ENCODE results near the gene STING1. TPM values are rescaled to one million over a fixed set of nuclear protein-coding genes. Genes with fewer than 3 reads are reported as not detected.

Gene STING1
- total and polyA plus RNA-seq, 2 donors (not counting 1 experiment from before 2014, with no cell fraction given): 1.1 to 2.8 TPM

DNA sequence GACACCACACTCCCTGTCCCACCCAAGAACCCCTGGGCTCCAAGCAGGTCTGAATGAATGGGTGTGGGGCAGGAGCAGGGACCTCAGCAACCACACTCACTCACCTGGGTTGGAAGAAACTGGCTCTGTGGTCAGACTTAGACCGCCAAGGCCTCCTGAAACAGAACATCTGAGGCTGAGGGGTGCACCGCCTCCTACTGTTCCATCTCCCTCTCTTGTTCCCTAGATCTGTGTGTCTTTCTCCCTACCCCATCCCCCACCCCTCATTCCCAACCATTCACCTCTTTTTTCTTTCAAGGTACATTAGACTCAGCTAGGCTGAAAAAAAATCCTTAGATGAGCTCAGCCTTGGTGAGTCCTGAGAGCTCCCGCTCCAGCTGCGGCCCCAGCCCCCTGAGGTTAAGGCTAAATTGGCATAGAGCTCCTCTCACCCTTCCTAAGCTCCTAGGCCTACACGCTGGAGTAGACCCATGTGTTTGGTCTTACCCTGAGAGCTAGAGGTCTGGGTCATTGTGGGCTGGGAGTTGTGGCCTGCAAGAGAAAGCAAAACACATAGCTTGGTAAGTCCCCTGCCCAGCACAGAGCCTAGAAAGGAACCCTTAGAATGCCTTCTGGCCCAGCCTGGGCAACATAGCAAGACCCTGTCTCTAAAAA lies 24.8 kb downstream of the STING1 start:
- Histone ChIP-seq H3K27ac (ENCODE audit: low read length in 2 of 2) (no peak overlapping the region), H2AFZ (ENCODE audit: insufficient read depth, low read depth, low read length, poor library complexity, severe bottlenecking) (no peak overlapping the region), H4K20me1 (ENCODE audit: control insufficient read depth, insufficient read depth, low read length, poor library complexity, severe bottlenecking) (no peaks in the 10 kb centered on the region), H3K4me3 (ENCODE audit: control extremely low read depth in 1 of 5, extremely low read depth in 1 of 5, insufficient read depth in 1 of 5, low read depth in 2 of 5, low read length in 4 of 5) (no peak overlapping the region), H3K9ac (ENCODE audit: low read length) (no peak overlapping the region), H3K36me3 (replicated peaks in 1 of 2; ENCODE audit: control extremely low read depth in 1 of 2, control insufficient read depth in 1 of 2, extremely low read depth in 1 of 2, insufficient read depth in 2 of 2, low read length in 1 of 2) (no peaks in the 10 kb centered on the region), H3K27me3 (replicated peaks in 1 of 4; ENCODE audit: control extremely low read depth in 1 of 4, control insufficient read depth in 3 of 4, insufficient read depth in 4 of 4, low read length in 3 of 4) (no peaks in the 10 kb centered on the region), H3K4me1 (ENCODE audit: control insufficient read depth in 2 of 2, insufficient read depth in 2 of 2, low read length in 2 of 2) (peaks cover 10 to 19% of the 10 kb centered on the region in 2 donors), H3K9me3 (ENCODE audit: control extremely low read depth in 1 of 3, control insufficient read depth in 2 of 3, insufficient read depth in 1 of 3, low read length in 2 of 3) (no peaks in the 10 kb centered on the region), H3K4me2 (replicated peaks; ENCODE audit: low read depth, low read length, poor library complexity, severe bottlenecking) (no peak overlapping the region), H3K79me2 (ENCODE audit: control insufficient read depth, insufficient read depth, low read length) (no peaks in the 10 kb centered on the region)
- Mint-ChIP-seq H3K4me1 (peaks cover 20% of the 10 kb centered on the region), H3K27ac (no peak overlapping the region), H3K27me3 (no peaks in the 10 kb centered on the region), H3K4me3 (no peak overlapping the region), H3K9me3 (ENCODE audit: insufficient read depth) (no peaks in the 10 kb centered on the region)
- 88% methylated on average over 4 of the region's 5 CpGs for WGBS (ENCODE audit: insufficient coverage)
- POLR2A ChIA-PET: interaction anchor here (0.6 kb wide), 2 partner anchors 8 to 270 kb away, joined by 3 read pairs; no protein-coding TSS in a partner anchor
- no peak for DNase-seq
- CTCF ChIA-PET: interaction anchor here (0.7 kb wide), 1 partner anchor 1017 kb away, joined by 4 read pairs; no protein-coding TSS in a partner anchor
- no peak for TF ChIP-seq EZH2 (IDR thresholded peaks at IDR 0.05; ENCODE audit: borderline replicate concordance, insufficient read depth, low read depth, low read length, poor library complexity, severe bottlenecking)
- TF ChIP-seq, protein P1, sequence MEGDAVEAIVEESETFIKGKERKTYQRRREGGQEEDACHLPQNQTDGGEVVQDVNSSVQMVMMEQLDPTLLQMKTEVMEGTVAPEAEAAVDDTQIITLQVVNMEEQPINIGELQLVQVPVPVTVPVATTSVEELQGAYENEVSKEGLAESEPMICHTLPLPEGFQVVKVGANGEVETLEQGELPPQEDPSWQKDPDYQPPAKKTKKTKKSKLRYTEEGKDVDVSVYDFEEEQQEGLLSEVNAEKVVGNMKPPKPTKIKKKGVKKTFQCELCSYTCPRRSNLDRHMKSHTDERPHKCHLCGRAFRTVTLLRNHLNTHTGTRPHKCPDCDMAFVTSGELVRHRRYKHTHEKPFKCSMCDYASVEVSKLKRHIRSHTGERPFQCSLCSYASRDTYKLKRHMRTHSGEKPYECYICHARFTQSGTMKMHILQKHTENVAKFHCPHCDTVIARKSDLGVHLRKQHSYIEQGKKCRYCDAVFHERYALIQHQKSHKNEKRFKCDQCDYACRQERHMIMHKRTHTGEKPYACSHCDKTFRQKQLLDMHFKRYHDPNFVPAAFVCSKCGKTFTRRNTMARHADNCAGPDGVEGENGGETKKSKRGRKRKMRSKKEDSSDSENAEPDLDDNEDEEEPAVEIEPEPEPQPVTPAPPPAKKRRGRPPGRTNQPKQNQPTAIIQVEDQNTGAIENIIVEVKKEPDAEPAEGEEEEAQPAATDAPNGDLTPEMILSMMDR (IDR thresholded peaks at IDR 0.05): no peak
- intact Hi-C loops (cut with micrococcal nuclease): no loop called here
- no peak for ATAC-seq (ENCODE audit: low read depth)

DNA sequence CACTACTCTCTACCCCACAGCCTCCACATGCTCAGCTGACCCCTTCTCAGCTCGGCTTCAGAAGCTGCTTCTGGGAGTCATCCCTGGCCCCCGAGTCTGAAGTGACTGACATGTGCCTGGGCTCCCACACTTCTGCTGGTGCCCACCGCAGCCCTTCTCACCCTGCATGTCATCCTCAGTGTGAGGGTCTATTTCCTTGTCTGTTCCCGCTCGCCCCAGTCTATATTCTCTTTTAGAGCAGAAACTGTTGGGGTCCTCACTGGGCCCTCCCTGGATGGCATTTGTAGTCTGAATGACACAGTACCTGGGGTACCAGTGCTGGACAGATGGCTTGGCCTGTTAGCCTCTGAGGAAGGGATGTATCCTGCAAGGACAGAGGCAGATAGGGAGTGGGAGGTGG lies 25.3 kb downstream of the STING1 start:
- POLR2A ChIA-PET: interaction anchor here (0.6 kb wide), 1 partner anchor 9 kb away, joined by 3 read pairs; no protein-coding TSS in a partner anchor
- Histone ChIP-seq H3K36me3 (replicated peaks in 1 of 2; ENCODE audit: control extremely low read depth in 1 of 2, control insufficient read depth in 1 of 2, extremely low read depth in 1 of 2, insufficient read depth in 2 of 2, low read length in 1 of 2) (no peaks in the 10 kb centered on the region), H3K27ac (ENCODE audit: low read length in 2 of 2) (no peak overlapping the region), H3K4me1 (ENCODE audit: control insufficient read depth in 2 of 2, insufficient read depth in 2 of 2, low read length in 2 of 2) (peaks cover 10 to 19% of the 10 kb centered on the region in 2 donors), H3K9ac (ENCODE audit: low read length) (no peak overlapping the region), H3K9me3 (ENCODE audit: control extremely low read depth in 1 of 3, control insufficient read depth in 2 of 3, insufficient read depth in 1 of 3, low read length in 2 of 3) (no peaks in the 10 kb centered on the region), H3K27me3 (replicated peaks in 1 of 4; ENCODE audit: control extremely low read depth in 1 of 4, control insufficient read depth in 3 of 4, insufficient read depth in 4 of 4, low read length in 3 of 4) (no peaks in the 10 kb centered on the region), H2AFZ (ENCODE audit: insufficient read depth, low read depth, low read length, poor library complexity, severe bottlenecking) (no peak overlapping the region), H3K4me2 (replicated peaks; ENCODE audit: low read depth, low read length, poor library complexity, severe bottlenecking) (no peak overlapping the region), H4K20me1 (ENCODE audit: control insufficient read depth, insufficient read depth, low read length, poor library complexity, severe bottlenecking) (no peaks in the 10 kb centered on the region), H3K4me3 (ENCODE audit: control extremely low read depth in 1 of 5, extremely low read depth in 1 of 5, insufficient read depth in 1 of 5, low read depth in 2 of 5, low read length in 4 of 5) (no peak overlapping the region), H3K79me2 (ENCODE audit: control insufficient read depth, insufficient read depth, low read length) (no peaks in the 10 kb centered on the region)
- H3K27ac Mint-ChIP-seq: no peak overlapping the region
- no peak overlapping the region for H3K4me3 Mint-ChIP-seq
- DNase-seq (no peak), ATAC-seq (ENCODE audit: low read depth) (no peak)
- CTCF ChIA-PET: no interaction called here
- H3K9me3 Mint-ChIP-seq (ENCODE audit: insufficient read depth): no peaks in the 10 kb centered on the region
- H3K4me1 Mint-ChIP-seq: peaks cover 20% of the 10 kb centered on the region
- 93% methylated on average over 5 of the region's 5 CpGs for WGBS (ENCODE audit: insufficient coverage)
- H3K27me3 Mint-ChIP-seq: no peaks in the 10 kb centered on the region
- TF ChIP-seq, protein P1 (IDR thresholded peaks at IDR 0.05): no peak
- TF ChIP-seq EZH2 (IDR thresholded peaks at IDR 0.05; ENCODE audit: borderline replicate concordance, insufficient read depth, low read depth, low read length, poor library complexity, severe bottlenecking): no peak
- intact Hi-C loops (cut with micrococcal nuclease): no loop called here

Measured in B cell (primary cell).